ENCODE data around the gene THADA.
"Not testable (repeated sequence)": the region's sequence is repeated elsewhere in the genome, so short reads cannot be mapped to it uniquely, and the experiment has no call there.

The THADA gene

GRCh38 chr2:43192744-43193651, 402.8 kb downstream of the THADA start:
- TF ChIP-seq, protein P1, sequence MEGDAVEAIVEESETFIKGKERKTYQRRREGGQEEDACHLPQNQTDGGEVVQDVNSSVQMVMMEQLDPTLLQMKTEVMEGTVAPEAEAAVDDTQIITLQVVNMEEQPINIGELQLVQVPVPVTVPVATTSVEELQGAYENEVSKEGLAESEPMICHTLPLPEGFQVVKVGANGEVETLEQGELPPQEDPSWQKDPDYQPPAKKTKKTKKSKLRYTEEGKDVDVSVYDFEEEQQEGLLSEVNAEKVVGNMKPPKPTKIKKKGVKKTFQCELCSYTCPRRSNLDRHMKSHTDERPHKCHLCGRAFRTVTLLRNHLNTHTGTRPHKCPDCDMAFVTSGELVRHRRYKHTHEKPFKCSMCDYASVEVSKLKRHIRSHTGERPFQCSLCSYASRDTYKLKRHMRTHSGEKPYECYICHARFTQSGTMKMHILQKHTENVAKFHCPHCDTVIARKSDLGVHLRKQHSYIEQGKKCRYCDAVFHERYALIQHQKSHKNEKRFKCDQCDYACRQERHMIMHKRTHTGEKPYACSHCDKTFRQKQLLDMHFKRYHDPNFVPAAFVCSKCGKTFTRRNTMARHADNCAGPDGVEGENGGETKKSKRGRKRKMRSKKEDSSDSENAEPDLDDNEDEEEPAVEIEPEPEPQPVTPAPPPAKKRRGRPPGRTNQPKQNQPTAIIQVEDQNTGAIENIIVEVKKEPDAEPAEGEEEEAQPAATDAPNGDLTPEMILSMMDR (IDR thresholded peaks at IDR 0.05; ENCODE audit: extremely low read depth, missing control alignments): no peak
- no peak for DNase-seq (ENCODE audit: low spot score)

- TF ChIP-seq, protein P1 (IDR thresholded peaks at IDR 0.05; ENCODE audit: extremely low read depth, missing control alignments): peak; percentile 7
- DNase-seq (ENCODE audit: low spot score): no peak
These were observed 403.8 kb downstream of the THADA start for GRCh38 chr2:43191947-43192516.

GRCh38 chr2:43190311-43191052, 405.4 kb downstream of the THADA start:
- DNase-seq (ENCODE audit: low spot score): no peak
- TF ChIP-seq, protein P1 (IDR thresholded peaks at IDR 0.05; ENCODE audit: extremely low read depth, missing control alignments): no peak

DNA sequence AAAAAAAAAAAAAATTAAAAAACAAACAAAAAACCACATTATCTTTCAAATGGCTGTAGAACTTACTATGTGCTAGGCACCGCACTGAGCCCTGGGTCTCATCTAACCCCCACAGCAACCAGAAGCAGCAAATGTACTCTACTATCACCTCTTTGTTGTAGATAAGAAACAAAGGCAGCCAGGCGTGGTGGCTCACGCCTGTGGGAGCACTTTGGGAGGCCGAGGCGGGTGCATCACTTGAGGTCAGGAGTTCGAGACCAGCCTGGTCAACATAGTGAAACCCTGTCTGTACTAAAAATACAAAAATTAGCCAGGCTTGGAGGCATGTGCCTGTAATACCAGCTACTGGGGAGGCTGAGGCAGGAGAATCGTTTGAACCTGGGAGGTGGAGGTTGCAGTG, 406.0 kb downstream of the THADA start:
- DNase-seq (ENCODE audit: low spot score): not testable (repeated sequence)

GRCh38 chr2:43188561-43189386, 407.1 kb downstream of the THADA start:
- no peak for DNase-seq (ENCODE audit: low spot score)

GRCh38 chr2:43186679-43187374, 409.0 kb downstream of the THADA start:
- DNase-seq (ENCODE audit: low spot score): no peak

More at GRCh38 chr2:43188561-43189386, 407.1 kb downstream of the THADA start:
- TF ChIP-seq, protein P1 (IDR thresholded peaks at IDR 0.05; ENCODE audit: extremely low read depth, missing control alignments): no peak

More at GRCh38 chr2:43186679-43187374, 409.0 kb downstream of the THADA start:
- TF ChIP-seq, protein P1 (IDR thresholded peaks at IDR 0.05; ENCODE audit: extremely low read depth, missing control alignments): no peak
